Stomach (tissue), 4 donors: Measurements from ENCODE around the gene PLD3.

ENCODE experiments used
- POLR2A ChIP-seq, 4 donors: fragments of 450-650 bp; IDR thresholded peaks; one replicate each; pipeline ENCODE4 v1.6.1; 2016; ENCODE audit warnings: antibody characterized with exemption in 4 of 4, control low read depth in 2 of 4, mild to moderate bottlenecking in 1 of 4, moderate library complexity in 1 of 4
- POLR2AphosphoS5 ChIP-seq, 3 donors: sonication (generic); formaldehyde crosslinking; IDR thresholded peaks; one replicate each; pipeline ENCODE4 v1.6.1; 2016; ENCODE audit warnings: antibody characterized with exemption in 3 of 3
- TF ChIP-seq, protein P1 (sequence below), 7 experiments: fragments of 450-650 bp in 4 of 7; fragments of 200-600 bp in 3 of 7; sonication (generic) in 3 of 7; IDR thresholded peaks; one replicate each; pipeline ENCODE4 v1.5.1; 2016 to 2019; ENCODE audit warnings: antibody characterized with exemption in 7 of 7, control low read depth in 2 of 7, mild to moderate bottlenecking in 1 of 7

- TF ChIP-seq, protein P1, sequence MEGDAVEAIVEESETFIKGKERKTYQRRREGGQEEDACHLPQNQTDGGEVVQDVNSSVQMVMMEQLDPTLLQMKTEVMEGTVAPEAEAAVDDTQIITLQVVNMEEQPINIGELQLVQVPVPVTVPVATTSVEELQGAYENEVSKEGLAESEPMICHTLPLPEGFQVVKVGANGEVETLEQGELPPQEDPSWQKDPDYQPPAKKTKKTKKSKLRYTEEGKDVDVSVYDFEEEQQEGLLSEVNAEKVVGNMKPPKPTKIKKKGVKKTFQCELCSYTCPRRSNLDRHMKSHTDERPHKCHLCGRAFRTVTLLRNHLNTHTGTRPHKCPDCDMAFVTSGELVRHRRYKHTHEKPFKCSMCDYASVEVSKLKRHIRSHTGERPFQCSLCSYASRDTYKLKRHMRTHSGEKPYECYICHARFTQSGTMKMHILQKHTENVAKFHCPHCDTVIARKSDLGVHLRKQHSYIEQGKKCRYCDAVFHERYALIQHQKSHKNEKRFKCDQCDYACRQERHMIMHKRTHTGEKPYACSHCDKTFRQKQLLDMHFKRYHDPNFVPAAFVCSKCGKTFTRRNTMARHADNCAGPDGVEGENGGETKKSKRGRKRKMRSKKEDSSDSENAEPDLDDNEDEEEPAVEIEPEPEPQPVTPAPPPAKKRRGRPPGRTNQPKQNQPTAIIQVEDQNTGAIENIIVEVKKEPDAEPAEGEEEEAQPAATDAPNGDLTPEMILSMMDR (IDR thresholded peaks at IDR 0.05), result no peak
- TF ChIP-seq POLR2AphosphoS5 (IDR thresholded peaks at IDR 0.05) (no peak), POLR2A (IDR thresholded peaks at IDR 0.05) (no peak)
Observed at GRCh38 chr19:40380199-40381037, 31.9 kb downstream of the PLD3 start.
